Keratinocyte (primary cell): ENCODE measurements around the gene OR5K3. TPM values are rescaled to one million over a fixed set of nuclear protein-coding genes. Genes with fewer than 3 reads are reported as not detected.

ENCODE experiments used
- DNase-seq: peaks from one replicate; pipeline ENCODE4 v3.0.0-alpha.2; 2011; ENCODE audit warnings: low read depth, missing footprints, low spot score
- FAIRE-seq: peaks from 2 replicates; lab custom pipeline; 2011; peaks lifted over from hg19 to GRCh38; lab: Jason Lieb, UNC
- H2AFZ ChIP-seq: 2 replicates; pipeline ENCODE4 v1.6.0; 2012; ENCODE audit warnings: low read length, control low read depth, inconsistent platforms; ENCODE audit not compliant: control insufficient read depth
- H3K27ac ChIP-seq: 2 replicates; pipeline ENCODE4 v1.5.1; 2011; ENCODE audit warnings: low read length; ENCODE audit not compliant: control insufficient read depth, insufficient read depth
- H3K27me3 ChIP-seq: 3 replicates; pipeline ENCODE4 v1.6.0; 2011; ENCODE audit warnings: low read length; ENCODE audit not compliant: control insufficient read depth, insufficient read depth; ENCODE audit errors: extremely low read depth
- H3K36me3 ChIP-seq, 2 experiments: 2 replicates in 1 of 2; 3 replicates in 1 of 2; pipeline ENCODE4 v1.5.1; 2011; ENCODE audit warnings: low read length in 2 of 2, mild to moderate bottlenecking in 1 of 2; ENCODE audit not compliant: control insufficient read depth in 2 of 2, insufficient read depth in 2 of 2; ENCODE audit errors: extremely low read depth in 1 of 2
- H3K4me1 ChIP-seq: 3 replicates; pipeline ENCODE4 v1.5.1; 2011; ENCODE audit warnings: low read length; ENCODE audit not compliant: control insufficient read depth, insufficient read depth; ENCODE audit errors: extremely low read depth
- H3K4me2 ChIP-seq: 3 replicates; pipeline ENCODE4 v1.6.0; 2011; ENCODE audit warnings: low read depth, low read length; ENCODE audit not compliant: control insufficient read depth, insufficient read depth; ENCODE audit errors: extremely low read depth
- H3K4me3 ChIP-seq, 3 experiments: fragments of 200-600 bp in 1 of 3; sonication (generic) in 1 of 3; 2 replicates in 2 of 3; 3 replicates in 1 of 3; pipeline ENCODE4 v1.5.1; 2011 to 2016; ENCODE audit warnings: low read length in 3 of 3, mild to moderate bottlenecking in 3 of 3, control low read depth in 2 of 3, inconsistent platforms in 1 of 3, low read depth in 1 of 3, mixed read lengths in 1 of 3, mixed run types in 1 of 3, moderate library complexity in 1 of 3; ENCODE audit not compliant: control insufficient read depth in 2 of 3, insufficient read depth in 2 of 3; ENCODE audit errors: extremely low read depth in 1 of 3
- H3K79me2 ChIP-seq: 2 replicates; pipeline ENCODE4 v1.6.0; 2012; ENCODE audit warnings: low read length; ENCODE audit not compliant: control insufficient read depth, insufficient read depth
- H3K9ac ChIP-seq: 3 replicates; pipeline ENCODE4 v1.6.0; 2011; ENCODE audit warnings: low read length; ENCODE audit not compliant: control insufficient read depth, insufficient read depth; ENCODE audit errors: extremely low read depth
- H3K9me1 ChIP-seq: 3 replicates; pipeline ENCODE4 v1.6.0; 2011; ENCODE audit warnings: low read length; ENCODE audit not compliant: control insufficient read depth, insufficient read depth; ENCODE audit errors: extremely low read depth
- H3K9me3 ChIP-seq: 2 replicates; pipeline ENCODE4 v1.5.1; 2012; ENCODE audit warnings: low read depth, low read length; ENCODE audit not compliant: control insufficient read depth
- H4K20me1 ChIP-seq: 3 replicates; pipeline ENCODE4 v1.6.0; 2011; ENCODE audit warnings: low read length; ENCODE audit not compliant: control insufficient read depth, insufficient read depth; ENCODE audit errors: extremely low read depth
- EZH2 ChIP-seq: IDR thresholded peaks from one replicate; pipeline ENCODE4 v1.6.1; 2012; ENCODE audit warnings: inconsistent platforms, mild to moderate bottlenecking, low read length, moderate library complexity
- dilution Hi-C: fragments of 300-500 bp; cut with MboI; formaldehyde crosslinking; loops from one replicate; pipeline ENCODE4 v1.7.0; 2020; ENCODE audit warnings: low sequenced_read_pairs; ENCODE audit not compliant: extremely low pct_ligation_motif_present
- polyA plus RNA-seq, 5 experiments: library from polyadenylated mRNA; depleted of rRNA in 3 of 5; stranded (reverse) in 3 of 5; stranded (forward) in 1 of 5; unstranded in 1 of 5; fragments of >200 nt; gene quantifications; 1 replicate in 1 of 5; 2 replicates in 3 of 5; 3 replicates in 1 of 5; pipeline versions ENCODE4 v1.2.1 to v1.2.3, GENCODE V29; 2011 to 2012; ENCODE audit warnings: missing spikeins in 2 of 5, low read depth in 1 of 5, low replicate concordance in 1 of 5
- TF ChIP-seq, protein P1 (sequence below), 3 experiments: IDR thresholded peaks in 1 of 3; conservative IDR thresholded peaks in 1 of 3; optimal IDR thresholded peaks in 1 of 3; 2 replicates in 2 of 3; 3 replicates in 1 of 3; pipeline versions ENCODE3 to v1.5.1; 2011; ENCODE audit warnings: low read length in 3 of 3, mild to moderate bottlenecking in 3 of 3, moderate library complexity in 2 of 3, control low read depth in 1 of 3, inconsistent platforms in 1 of 3; ENCODE audit not compliant: insufficient read depth in 2 of 3; ENCODE audit errors: extremely low read depth in 1 of 3

OR5K3 gene
- polyA plus RNA-seq, 1 donor (not counting 4 experiments of a cell fraction or from before 2014, with no cell fraction given), result not detected

DNA sequence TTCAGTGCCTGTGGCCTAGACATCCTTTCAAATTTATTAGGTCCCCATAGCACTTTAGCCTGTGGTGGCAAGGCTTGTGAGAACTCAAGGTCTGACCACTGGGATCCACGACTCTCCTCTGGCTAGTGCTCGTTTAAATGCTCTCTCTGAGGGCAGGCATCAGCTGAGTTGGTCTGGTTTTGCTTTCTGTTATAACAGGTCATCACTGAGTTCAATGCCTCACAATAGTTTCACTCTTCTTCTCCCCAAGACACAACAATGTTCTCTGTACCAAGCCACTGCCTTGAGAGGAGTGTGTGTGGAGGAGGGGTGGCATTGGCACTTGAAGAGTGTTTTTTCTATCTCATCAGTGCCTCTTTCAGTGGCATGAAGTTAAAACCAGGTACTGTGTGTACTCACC, 29.2 kb upstream of the OR5K3 start:
- no peak for DNase-seq
- H3K4me2 ChIP-seq, result no peak overlapping the region
- no peak overlapping the region for H3K9ac ChIP-seq
- H4K20me1 ChIP-seq, result no peaks in the 10 kb centered on the region
- no peak overlapping the region for H3K27ac ChIP-seq
- H3K9me3 ChIP-seq, result no peaks in the 10 kb centered on the region
- H3K4me1 ChIP-seq, result peaks cover 3% of the 10 kb centered on the region
- H3K9me1 ChIP-seq, result no peaks in the 10 kb centered on the region
- no peaks in the 10 kb centered on the region for H3K27me3 ChIP-seq
- no peaks in the 10 kb centered on the region for H3K79me2 ChIP-seq
- dilution Hi-C loops, result no loop called here
- H2AFZ ChIP-seq, result no peak overlapping the region
- no peak for FAIRE-seq
- TF ChIP-seq EZH2, result no peak
- TF ChIP-seq, protein P1, sequence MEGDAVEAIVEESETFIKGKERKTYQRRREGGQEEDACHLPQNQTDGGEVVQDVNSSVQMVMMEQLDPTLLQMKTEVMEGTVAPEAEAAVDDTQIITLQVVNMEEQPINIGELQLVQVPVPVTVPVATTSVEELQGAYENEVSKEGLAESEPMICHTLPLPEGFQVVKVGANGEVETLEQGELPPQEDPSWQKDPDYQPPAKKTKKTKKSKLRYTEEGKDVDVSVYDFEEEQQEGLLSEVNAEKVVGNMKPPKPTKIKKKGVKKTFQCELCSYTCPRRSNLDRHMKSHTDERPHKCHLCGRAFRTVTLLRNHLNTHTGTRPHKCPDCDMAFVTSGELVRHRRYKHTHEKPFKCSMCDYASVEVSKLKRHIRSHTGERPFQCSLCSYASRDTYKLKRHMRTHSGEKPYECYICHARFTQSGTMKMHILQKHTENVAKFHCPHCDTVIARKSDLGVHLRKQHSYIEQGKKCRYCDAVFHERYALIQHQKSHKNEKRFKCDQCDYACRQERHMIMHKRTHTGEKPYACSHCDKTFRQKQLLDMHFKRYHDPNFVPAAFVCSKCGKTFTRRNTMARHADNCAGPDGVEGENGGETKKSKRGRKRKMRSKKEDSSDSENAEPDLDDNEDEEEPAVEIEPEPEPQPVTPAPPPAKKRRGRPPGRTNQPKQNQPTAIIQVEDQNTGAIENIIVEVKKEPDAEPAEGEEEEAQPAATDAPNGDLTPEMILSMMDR (optimal IDR thresholded peaks at IDR 0.05 in 1 of 3, IDR thresholded peaks at IDR 0.05 in 1 of 3, conservative IDR thresholded peaks at IDR 0.05 in 1 of 3; ENCODE audit: extremely low read depth in 1 of 3, insufficient read depth in 2 of 3, low read length in 3 of 3), result no peak
- no peaks in the 10 kb centered on the region for H3K36me3 ChIP-seq
- H3K4me3 ChIP-seq, result no peak overlapping the region

DNA sequence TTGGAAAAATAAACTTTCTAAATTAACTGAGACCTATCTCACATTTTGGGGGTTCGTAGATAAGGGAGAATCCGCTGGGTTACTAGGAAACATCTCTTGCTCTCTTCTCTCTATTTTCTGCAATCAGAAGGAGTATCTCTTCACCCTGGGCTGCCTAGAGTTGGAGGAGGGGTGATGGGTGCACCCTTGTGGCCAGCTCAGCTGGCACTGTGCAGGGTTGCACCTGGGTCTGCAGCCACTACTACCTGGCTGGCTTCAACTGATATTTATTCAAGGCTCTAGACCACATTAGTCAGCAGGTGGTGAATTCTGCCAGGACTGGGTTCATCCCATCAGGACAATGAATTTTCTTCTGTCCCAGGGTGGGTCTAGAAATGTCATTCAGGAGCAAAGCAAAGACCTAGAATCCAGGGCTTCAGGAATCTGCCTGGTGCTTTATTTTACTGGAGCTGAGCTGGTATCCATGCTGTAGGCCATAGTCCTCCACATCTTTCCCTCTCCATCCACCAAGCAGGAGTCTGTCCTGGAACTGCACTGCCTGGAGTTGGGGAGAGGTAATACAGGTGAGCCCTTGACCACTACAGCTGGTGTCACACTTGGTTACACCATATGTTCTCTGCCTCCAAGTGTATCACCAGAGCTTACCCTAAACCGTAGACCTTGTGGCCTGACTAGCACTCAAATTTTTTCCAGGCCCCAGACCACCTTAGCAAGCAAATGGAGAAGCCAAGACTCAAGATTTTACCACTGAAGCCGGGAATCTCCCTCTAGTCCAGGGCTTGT, 22.8 kb upstream of the OR5K3 start:
- H3K4me3 ChIP-seq, result no peak overlapping the region
- FAIRE-seq (no peak), DNase-seq (no peak)
- H3K4me1 ChIP-seq, result no peaks in the 10 kb centered on the region
- H2AFZ ChIP-seq, result no peak overlapping the region
- no peaks in the 10 kb centered on the region for H3K9me3 ChIP-seq
- TF ChIP-seq EZH2, result no peak
- TF ChIP-seq, protein P1 (optimal IDR thresholded peaks at IDR 0.05 in 1 of 3, IDR thresholded peaks at IDR 0.05 in 1 of 3, conservative IDR thresholded peaks at IDR 0.05 in 1 of 3; ENCODE audit: extremely low read depth in 1 of 3, insufficient read depth in 2 of 3, low read length in 3 of 3), result no peak
- H3K9me1 ChIP-seq, result no peaks in the 10 kb centered on the region
- H3K27ac ChIP-seq, result no peak overlapping the region
- H3K27me3 ChIP-seq, result no peaks in the 10 kb centered on the region
- no peaks in the 10 kb centered on the region for H3K79me2 ChIP-seq
- H3K4me2 ChIP-seq, result no peak overlapping the region
- no peaks in the 10 kb centered on the region for H3K36me3 ChIP-seq
- H4K20me1 ChIP-seq, result no peaks in the 10 kb centered on the region
- dilution Hi-C loops, result no loop called here
- H3K9ac ChIP-seq, result no peak overlapping the region
